GM12878 (cell line): ENCODE results near the gene AFAP1L2. TPM values are rescaled to one million over a fixed set of nuclear protein-coding genes. Genes with fewer than 3 reads are reported as not detected.

Experiments
- ATAC-seq: fragments of 200-7000 bp; cut with Tn5 transposase; 3 replicates; pipeline ENCODE4 v1.9.1; 2020; ENCODE audit warnings: mild to moderate bottlenecking, moderate library complexity
- BruUV-seq: library from RNA; stranded (reverse); fragments of 400-500 nt; replicated peaks from 2 replicates; lab custom pipeline; 2021; lab: Mats Ljungman, UMichigan
- CTCF ChIA-PET: fragments of 300-600 bp; sonication (Branson Sonifier 250); formaldehyde crosslinking; extraction: SDS; loops from one replicate; lab custom pipeline; 2021; ENCODE audit warnings: inconsistent platforms; lab: Yijun Ruan, JAX
- POLR2A ChIA-PET: fragments of 350-600 bp; formaldehyde crosslinking; extraction: SDS; loops from one replicate; lab custom pipeline; 2021; ENCODE audit warnings: inconsistent platforms; lab: Charles Lee
- RAD21 ChIA-PET: fragments of 300-600 bp; sonication (Branson Sonifier 250); formaldehyde crosslinking; loops from one replicate; lab custom pipeline; 2023; ENCODE audit warnings: antibody characterized with exemption; ENCODE audit not compliant: unreplicated experiment; lab: Charles Lee
- SMC1A ChIA-PET: fragments of 300-600 bp; sonication (Branson Sonifier 250); formaldehyde crosslinking; loops from one replicate; lab custom pipeline; 2023; ENCODE audit not compliant: unreplicated experiment, uncharacterized antibody; lab: Charles Lee
- DNase-seq: peaks from one replicate; pipeline ENCODE4 v3.0.0-alpha.2; 2011; ENCODE audit warnings: low read depth, low spot score
- FAIRE-seq: peaks from 3 replicates; lab custom pipeline; 2011; peaks lifted over from hg19 to GRCh38; lab: Jason Lieb, UNC
- H2AFZ ChIP-seq: 2 replicates; pipeline ENCODE4 v1.6.0; 2011; ENCODE audit warnings: low read depth, low read length, control low read depth; ENCODE audit not compliant: control insufficient read depth
- H3K27ac ChIP-seq: 2 replicates; pipeline ENCODE4 v1.5.1; 2011; ENCODE audit warnings: control low read depth; ENCODE audit not compliant: control insufficient read depth, insufficient read depth
- H3K27me3 ChIP-seq, 2 experiments: replicated peaks in 1 of 2; 2 replicates each; pipeline versions ENCODE4 v1.6.0 to v1.6.1; 2011; ENCODE audit warnings: low read length in 1 of 2; ENCODE audit not compliant: control insufficient read depth in 2 of 2, insufficient read depth in 2 of 2
- H3K36me3 ChIP-seq, 2 experiments: 2 replicates each; pipeline ENCODE4 v1.5.1; 2011; ENCODE audit warnings: low read length in 1 of 2; ENCODE audit not compliant: control insufficient read depth in 2 of 2, insufficient read depth in 2 of 2
- H3K4me1 ChIP-seq: 2 replicates; pipeline ENCODE4 v1.6.1; 2011; ENCODE audit warnings: mild to moderate bottlenecking, low read length, moderate library complexity, mixed read lengths; ENCODE audit not compliant: control insufficient read depth, insufficient read depth
- H3K4me2 ChIP-seq: 2 replicates; pipeline ENCODE4 v1.6.0; 2011; ENCODE audit warnings: control low read depth; ENCODE audit not compliant: control insufficient read depth, insufficient read depth
- H3K4me3 ChIP-seq: fragments of 200-600 bp; sonication (generic); 2 replicates; pipeline ENCODE4 v1.5.1; 2016
- H3K79me2 ChIP-seq: 2 replicates; pipeline ENCODE4 v1.6.0; 2011; ENCODE audit warnings: low read length; ENCODE audit not compliant: control insufficient read depth, insufficient read depth
- H3K9ac ChIP-seq: 2 replicates; pipeline ENCODE4 v1.8.0; 2011; ENCODE audit warnings: low read length, control low read depth, mixed read lengths; ENCODE audit not compliant: control insufficient read depth, insufficient read depth
- H3K9me3 ChIP-seq: replicated peaks from 3 replicates; pipeline ENCODE4 v1.5.1; 2011; ENCODE audit warnings: mild to moderate bottlenecking, low read length; ENCODE audit not compliant: control insufficient read depth, insufficient read depth
- H4K20me1 ChIP-seq: 2 replicates; pipeline ENCODE4 v1.6.0; 2011; ENCODE audit not compliant: control insufficient read depth, insufficient read depth
- BCLAF1 ChIP-seq: fragments of 450-650 bp; IDR thresholded peaks from 2 replicates; pipeline ENCODE4 v1.6.1; 2017; ENCODE audit warnings: antibody characterized with exemption, mild to moderate bottlenecking, moderate library complexity
- NBN ChIP-seq: fragments of 450-650 bp; IDR thresholded peaks from 2 replicates; pipeline ENCODE4 v1.6.1; 2016
- ZNF217 ChIP-seq: fragments of 450-650 bp; IDR thresholded peaks from 2 replicates; pipeline ENCODE4 v1.6.1; 2017; ENCODE audit warnings: antibody characterized with exemption, mild to moderate bottlenecking
- WGBS: methylation state at CpG from one replicate; pipeline ENCODE4 v1.1.6; 2016; ENCODE audit warnings: low lambda C conversion rate; ENCODE audit not compliant: insufficient replicate concordance, insufficient coverage; ENCODE audit errors: missing lambda C conversion rate; 5-methylcytosine and 5-hydroxymethylcytosine counted together
- in situ Hi-C: fragments of 300-500 bp; cut with MboI; formaldehyde crosslinking; loops from 9 replicates; pipeline ENCODE4 v1.14.3; 2018; ENCODE audit warnings: mixed read lengths
- intact Hi-C: fragments of 100-400 bp; cut with micrococcal nuclease; formaldehyde crosslinking; loops from one replicate; pipeline ENCODE4 v1.14.2; 2022; ENCODE audit not compliant: unreplicated experiment
- polyA plus RNA-seq, 11 experiments: library from polyadenylated mRNA; depleted of rRNA in 4 of 11; unstranded in 6 of 11; stranded (reverse) in 5 of 11; fragments of >200 nt; fragmentation: Nextera tagmentation in 4 of 11; fragmentation: Illumina TruSeq in 1 of 11; extraction: Ambion mirVana in 4 of 11; extraction: Trizol in 1 of 11; gene quantifications; 1 replicate in 1 of 11; 2 replicates in 10 of 11; pipeline versions ENCODE4 v1.2.1 to v1.2.3, GENCODE V29; 2011 to 2016; ENCODE audit warnings: inconsistent platforms in 2 of 11, missing spikeins in 2 of 11, low read depth in 1 of 11
- total RNA-seq, 4 experiments: library from RNA; depleted of rRNA in 3 of 4; stranded (reverse); fragments of >200 nt in 3 of 4; fragmentation: Illumina TruSeq in 1 of 4; extraction: Trizol in 1 of 4; gene quantifications; 2 replicates each; pipeline versions ENCODE4 v1.2.1 to v1.2.3, GENCODE V29; 2013 to 2021

AFAP1L2 gene
- total and polyA plus RNA-seq, 10 of the 15 experiments (the other 5 are each of a cell fraction or from before 2014, with no cell fraction given): 0.03 to 4.0 (median 0.34) TPM

GRCh38 chr10:114432566-114433093 lies 28.3 kb upstream of the AFAP1L2 start (continued):
- TF ChIP-seq NBN (no peak), BCLAF1 (no peak)

GRCh38 chr10:114431414-114432135 lies 27.3 kb upstream of the AFAP1L2 start:
- Histone ChIP-seq H3K9me3 (no peaks in the 10 kb centered on the region), H3K36me3 (no peaks in the 10 kb centered on the region), H3K27ac (no peak overlapping the region), H3K9ac (no peak overlapping the region)
- intact Hi-C loops: no loop called here
- SMC1A ChIA-PET: interaction anchor here (0.7 to 2.4 kb wide), 5 partner anchors 12 to 127 kb away, joined by 3 to 10 read pairs (median 3); no protein-coding TSS in a partner anchor
- no peak for FAIRE-seq
- RAD21 ChIA-PET: interaction anchor here (1.5 to 2.6 kb wide), 2 partner anchors 27 to 128 kb away, joined by 3 to 9 read pairs; no protein-coding TSS in a partner anchor
- 68% methylated on average over 4 of the region's 4 CpGs for WGBS
- TF ChIP-seq ZNF217: no peak
- TF ChIP-seq, all 136 proteins: peak for 0
- Histone ChIP-seq H4K20me1 (no peaks in the 10 kb centered on the region), H2AFZ (no peak overlapping the region), H3K27me3 (no peaks in the 10 kb centered on the region; a peak in 2 of 4 replicates), H3K4me2 (no peak overlapping the region), H3K4me1 (no peaks in the 10 kb centered on the region), H3K4me3 (no peak overlapping the region), H3K79me2 (no peaks in the 10 kb centered on the region)
- DNase-seq (no peak), ATAC-seq (no peak)
- in situ Hi-C loops: loop anchor here (25.0 kb wide), 2 partner anchors 106 to 244 kb away; partner anchors contain the start of gene TDRD1
- ChIA-PET CTCF (interaction anchor here (1.7 to 2.8 kb wide), 2 partner anchors 15 to 128 kb away, joined by 3 to 15 read pairs; no protein-coding TSS in a partner anchor), POLR2A (no interaction called here)
- BruUV-seq: no TSS peak
